Measurements from ENCODE around the gene ESYT2. TPM values are rescaled to one million over a fixed set of nuclear protein-coding genes. Genes with fewer than 3 reads are reported as not detected.

ESYT2 gene
- total and polyA plus RNA-seq, 9 of the 15 experiments (the other 6 are each of a cell fraction or from before 2014, with no cell fraction given): 5.8 to 86.9 (median 64.7) TPM

- TF ChIP-seq CHD7 (IDR thresholded peaks at IDR 0.05; ENCODE audit: low read depth, low read length) (no peak), HMBOX1 (IDR thresholded peaks at IDR 0.05) (no peak), NBN (IDR thresholded peaks at IDR 0.05; ENCODE audit: low read depth) (no peak), E2F8 (IDR thresholded peaks at IDR 0.05; ENCODE audit: low read depth, partially characterized antibody) (no peak), FOXP4 (CRISPR knock-in tag; IDR thresholded peaks at IDR 0.05; ENCODE audit: borderline replicate concordance) (peak; percentile 70; the same call in 1 of the 2 replicates), THAP7 (CRISPR knock-in tag; IDR thresholded peaks at IDR 0.05) (no peak), BDP1 (IDR thresholded peaks at IDR 0.05; ENCODE audit: insufficient read depth, insufficient read length) (no peak), HNRNPH1 (optimal IDR thresholded peaks at IDR 0.05; ENCODE audit: low read depth, low read length) (no peak)
Observed at GRCh38 chr7:158781974-158782664, 47.2 kb downstream of the ESYT2 start (continued).

All from K562 (cell line).